Astrocyte of the cerebellum (primary cell): ENCODE results near the gene FADD.

Experiments
- DNase-seq: peaks from one replicate; pipeline ENCODE4 v3.0.0-alpha.2; 2011; ENCODE audit warnings: low read depth
- H3K4me3 ChIP-seq: 2 replicates; pipeline ENCODE4 v1.5.1; 2011; ENCODE audit warnings: mild to moderate bottlenecking, low read depth, low read length, moderate library complexity
- CTCF ChIP-seq: IDR thresholded peaks from 2 replicates; pipeline ENCODE4 v1.5.1; 2012; ENCODE audit warnings: low read length, low read depth, moderate library complexity, mild to moderate bottlenecking; ENCODE audit errors: missing control alignments
- in situ Hi-C: cut with HindIII; loops from 2 replicates; pipeline ENCODE4 v1.10.0; 2017; ENCODE audit warnings: low sequenced_read_pairs

The FADD gene

GRCh38 chr11:70169127-70169526 is 34.0 kb upstream of the FADD start:
- TF ChIP-seq CTCF: no peak
- no peak for DNase-seq
- no peak overlapping the region for H3K4me3 ChIP-seq
- in situ Hi-C loops: no loop called here

- no peak for DNase-seq
- no peak for TF ChIP-seq CTCF
- in situ Hi-C loops: no loop called here
- H3K4me3 ChIP-seq: no peak overlapping the region
Measured at GRCh38 chr11:70169632-70170031, 33.5 kb upstream of the FADD start.

GRCh38 chr11:70170596-70171210 is 32.4 kb upstream of the FADD start:
- in situ Hi-C loops: no loop called here
- no peak for TF ChIP-seq CTCF

GRCh38 chr11:70173018-70173417 is 30.1 kb upstream of the FADD start:
- no peak overlapping the region for H3K4me3 ChIP-seq
- no peak for TF ChIP-seq CTCF
- in situ Hi-C loops: no loop called here
- DNase-seq: no peak

More at GRCh38 chr11:70170596-70171210, 32.4 kb upstream of the FADD start:
- no peak overlapping the region for H3K4me3 ChIP-seq
- no peak for DNase-seq

- TF ChIP-seq CTCF: no peak
- in situ Hi-C loops: no loop called here
- no peak for DNase-seq
- no peak overlapping the region for H3K4me3 ChIP-seq
Measured at GRCh38 chr11:70174547-70175235, 28.4 kb upstream of the FADD start.

- TF ChIP-seq CTCF: no peak
- H3K4me3 ChIP-seq: no peak overlapping the region
- in situ Hi-C loops: no loop called here
- no peak for DNase-seq
Measured at GRCh38 chr11:70175236-70175698, 27.8 kb upstream of the FADD start.
